ENCODE data around the gene OSMR.

Gene OSMR

DNA sequence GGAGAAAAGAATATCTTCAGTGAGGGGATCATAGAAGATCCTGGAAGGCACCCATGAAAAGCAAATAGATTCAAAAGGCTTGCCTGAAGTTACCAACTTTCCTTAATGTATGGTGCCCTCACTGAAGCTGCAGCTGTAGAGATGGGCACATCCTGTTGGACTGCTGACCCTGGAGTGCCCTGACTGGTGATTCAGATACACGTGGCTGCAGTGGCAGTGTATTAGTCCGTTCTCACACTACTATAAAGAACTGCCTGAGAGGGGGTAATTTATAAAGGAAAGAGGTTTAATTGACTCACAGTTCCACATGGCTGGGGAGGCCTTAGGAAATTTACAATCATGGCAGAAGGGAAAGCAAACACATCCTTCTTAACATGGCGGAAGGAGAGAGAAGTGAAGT lies 80.3 kb downstream of the OSMR start:
- peak; percentile 25 for DNase-seq (ENCODE audit: low read depth)

- no peak for DNase-seq (ENCODE audit: low read depth)
These were observed 81.7 kb downstream of the OSMR start for GRCh38 chr5:38927470-38927869.

DNA sequence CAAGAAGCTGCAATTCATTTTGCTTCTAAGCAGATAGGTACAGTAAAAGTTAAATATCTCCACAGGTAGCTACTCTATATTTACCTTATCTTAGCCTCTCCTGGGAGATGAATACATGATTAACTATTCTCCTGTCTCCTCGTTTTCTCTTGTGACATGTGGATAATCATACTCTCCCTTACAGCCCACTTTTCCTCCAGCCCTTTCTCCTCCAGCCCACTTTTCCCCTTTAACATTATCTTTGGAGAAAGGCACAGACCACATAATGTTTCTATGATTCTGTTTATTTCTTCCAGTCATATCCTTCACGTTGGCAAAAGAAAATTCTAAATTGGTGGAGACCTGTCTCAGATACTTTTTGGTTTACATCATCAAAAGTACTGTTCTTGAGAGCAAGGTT lies 84.0 kb downstream of the OSMR start:
- no peak for DNase-seq (ENCODE audit: low read depth)

- DNase-seq (ENCODE audit: low read depth) = peak; percentile 6
These were observed 85.9 kb downstream of the OSMR start for GRCh38 chr5:38931731-38932130.

GRCh38 chr5:38932854-38933408 lies 87.1 kb downstream of the OSMR start:
- no peak for DNase-seq (ENCODE audit: low read depth)

- DNase-seq (ENCODE audit: low read depth) = no peak
These were observed 89.6 kb downstream of the OSMR start for GRCh38 chr5:38935437-38935836.

- DNase-seq (ENCODE audit: low read depth) = no peak
These were observed 90.5 kb downstream of the OSMR start for GRCh38 chr5:38936269-38936668.

GRCh38 chr5:38938424-38938823 lies 92.6 kb downstream of the OSMR start:
- DNase-seq (ENCODE audit: low read depth) = peak; percentile 9

DNA sequence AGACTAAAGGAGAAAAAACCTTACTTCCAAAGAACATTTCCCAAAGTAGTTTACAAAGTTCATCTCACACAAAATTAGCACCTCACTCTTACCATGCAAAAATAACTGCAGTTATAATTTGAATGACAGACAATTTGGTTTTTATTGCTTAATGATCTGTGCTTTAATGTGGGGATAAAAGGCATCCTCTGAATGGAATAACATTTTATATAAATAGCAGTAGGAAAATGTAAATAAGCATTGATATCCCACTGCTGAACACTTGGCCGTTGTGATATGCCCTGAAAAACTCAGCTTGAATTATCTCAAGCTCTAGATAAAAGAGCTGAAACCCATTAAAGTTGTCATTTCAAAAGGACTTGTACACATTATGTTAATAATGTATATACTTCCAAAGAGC lies 93.2 kb downstream of the OSMR start:
- DNase-seq (ENCODE audit: low read depth) = no peak

DNA sequence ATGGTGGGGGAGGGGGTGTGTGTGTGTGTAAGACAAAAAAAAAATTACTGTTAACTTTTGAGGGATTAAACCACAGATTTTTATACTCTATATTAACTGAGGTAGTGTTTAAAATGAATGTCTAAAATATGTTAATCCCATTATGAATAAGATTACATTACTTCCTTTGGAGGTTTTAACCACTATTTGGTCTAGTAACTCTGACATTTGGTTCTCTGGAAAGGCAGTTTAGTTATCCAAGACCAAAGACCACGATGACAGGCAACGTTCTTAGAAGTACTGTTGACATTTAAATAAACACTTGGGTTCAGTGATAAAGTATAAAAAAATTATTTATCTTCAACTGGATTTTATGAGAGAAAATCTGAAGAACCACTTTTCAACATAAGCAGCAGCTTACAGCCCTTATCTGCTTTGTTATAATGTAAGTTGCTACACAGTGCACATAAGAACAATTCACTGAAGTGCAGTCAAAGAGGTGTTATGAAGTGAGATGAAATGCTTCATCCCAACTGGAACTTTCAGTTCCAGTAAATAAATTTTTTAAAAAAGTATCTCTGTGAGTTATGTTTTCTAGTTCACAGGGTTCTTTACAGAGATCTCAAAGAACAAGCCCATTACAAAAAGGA lies 94.5 kb downstream of the OSMR start:
- DNase-seq (ENCODE audit: low read depth) = no peak

DNA sequence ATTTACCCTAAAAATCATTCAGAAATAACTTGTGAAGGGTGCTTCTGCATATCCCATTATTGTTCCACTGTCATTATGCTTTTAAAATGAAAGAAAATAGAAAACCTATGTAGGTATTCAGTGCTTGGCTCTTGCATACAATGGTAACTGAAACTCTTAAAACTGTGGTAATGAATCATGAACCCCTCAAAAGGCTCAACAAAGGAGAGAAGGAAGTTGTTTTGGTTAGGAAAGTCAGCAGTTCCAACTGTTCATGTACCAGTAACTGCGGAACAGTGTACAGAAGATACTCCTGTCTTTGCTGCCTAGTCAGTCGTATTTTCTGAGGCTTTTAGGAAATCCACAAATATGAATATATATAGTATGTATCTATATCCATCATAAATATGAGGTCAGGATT lies 96.1 kb downstream of the OSMR start:
- no peak for DNase-seq (ENCODE audit: low read depth)

DNA sequence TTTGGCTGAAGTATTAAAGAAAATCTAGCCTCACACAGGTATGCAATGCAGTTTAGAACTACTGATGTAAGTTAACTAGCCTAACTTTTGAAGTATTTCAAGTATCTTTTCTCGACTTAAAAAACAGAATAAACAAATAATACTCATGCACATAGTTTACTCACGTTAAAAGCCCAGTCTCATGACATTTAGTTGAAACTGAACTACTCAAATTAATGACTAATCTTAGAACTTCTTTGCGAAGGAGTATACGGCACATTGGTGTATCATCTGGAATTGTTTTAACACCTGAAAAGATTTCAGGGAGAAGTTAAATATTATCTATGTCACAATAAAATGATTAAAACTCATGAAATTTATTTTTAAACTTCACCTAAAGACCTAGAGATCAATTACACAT lies 98.5 kb downstream of the OSMR start:
- DNase-seq (ENCODE audit: low read depth) = no peak

- DNase-seq (ENCODE audit: low read depth) = peak; percentile 8
These were observed 102.7 kb downstream of the OSMR start for GRCh38 chr5:38948501-38948900.

GRCh38 chr5:38953426-38954012 lies 107.7 kb downstream of the OSMR start:
- DNase-seq (ENCODE audit: low read depth) = no peak

DNA sequence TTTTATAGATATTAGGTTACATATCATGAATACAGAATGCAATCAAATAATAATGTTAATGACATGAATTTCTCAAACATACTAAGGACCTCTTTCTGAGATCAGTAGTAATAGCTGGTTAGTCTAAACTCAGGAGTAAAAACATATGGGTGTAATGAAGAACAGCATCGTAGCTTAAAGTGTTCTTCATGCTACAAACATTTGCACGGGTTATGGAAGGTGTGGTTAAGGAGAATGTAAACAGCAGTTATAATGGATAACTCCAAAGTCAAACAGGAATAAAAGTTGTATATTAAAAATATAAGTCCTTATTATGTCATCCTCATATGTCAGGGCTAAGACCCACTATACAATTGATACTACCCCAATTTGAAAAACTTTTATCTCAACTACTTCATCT lies 115.9 kb downstream of the OSMR start:
- no peak for DNase-seq (ENCODE audit: low read depth)

- no peak for DNase-seq (ENCODE audit: low read depth)
These were observed 122.9 kb downstream of the OSMR start for GRCh38 chr5:38968665-38969064.

DNA sequence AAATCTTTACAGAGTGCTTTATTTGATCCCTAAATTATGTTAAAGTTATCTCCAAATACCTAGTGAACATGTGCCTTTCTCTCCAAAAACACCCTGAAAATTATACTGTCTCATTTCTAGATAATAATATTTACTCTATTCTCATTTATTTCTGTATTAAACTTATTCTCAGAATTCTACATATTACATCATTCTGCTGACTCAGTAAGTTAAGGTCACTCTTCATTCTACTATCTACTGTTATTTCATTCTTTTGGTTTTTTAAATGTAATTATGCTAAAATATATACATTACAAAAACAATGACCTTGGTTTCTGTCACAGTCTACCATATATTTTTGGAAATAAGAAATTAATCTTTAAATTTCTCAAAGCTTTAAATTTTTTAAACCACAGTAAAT lies 132.2 kb downstream of the OSMR start:
- DNase-seq (ENCODE audit: low read depth) = no peak

- DNase-seq (ENCODE audit: low read depth) = no peak
These were observed 133.7 kb downstream of the OSMR start for GRCh38 chr5:38979535-38979934.
